Measurements from ENCODE around the gene NPY5R.

NPY5R gene

GRCh38 chr4:163335384-163335783 is 8.3 kb upstream of the NPY5R start:
- H3K9me3 ChIP-seq (replicated peaks; ENCODE audit: insufficient read depth, low read length) = no peaks in the 10 kb centered on the region
- no peak overlapping the region for H3K9ac ChIP-seq (ENCODE audit: low read length)
- no peak overlapping the region for H2AFZ ChIP-seq (ENCODE audit: low read length)
- no peak overlapping the region for H3K27ac ChIP-seq (ENCODE audit: low read length)
- H3K9me2 ChIP-seq (replicated peaks; ENCODE audit: insufficient read depth, low read length) = no peaks in the 10 kb centered on the region
- H4K20me1 ChIP-seq (ENCODE audit: insufficient read depth, low read length) = no peaks in the 10 kb centered on the region
- no peak overlapping the region for H3K4me2 ChIP-seq (ENCODE audit: low read depth, low read length)
- no peaks in the 10 kb centered on the region for H3F3A ChIP-seq (ENCODE audit: insufficient read depth, low read length)
- no peaks in the 10 kb centered on the region for H3K79me2 ChIP-seq (ENCODE audit: low read length)
- TF ChIP-seq EZH2 (optimal IDR thresholded peaks at IDR 0.05; ENCODE audit: low read depth, low read length) = no peak
- TF ChIP-seq EZH2phosphoT487 (IDR thresholded peaks at IDR 0.05; ENCODE audit: low read length) = no peak
- TF ChIP-seq CTCF (IDR thresholded peaks at IDR 0.05; ENCODE audit: low read length) = no peak
- no peak overlapping the region for H3K4me3 ChIP-seq (ENCODE audit: low read length)
- no peaks in the 10 kb centered on the region for H3K4me1 ChIP-seq (ENCODE audit: low read length)
- H3K27me3 ChIP-seq (replicated peaks; ENCODE audit: insufficient read depth, low read length) = peaks cover 4% of the 10 kb centered on the region; the same call in 1 of the 2 replicates
- H3K36me3 ChIP-seq (replicated peaks; ENCODE audit: insufficient read depth, low read length) = no peaks in the 10 kb centered on the region
- no peak for DNase-seq

- H3K4me2 ChIP-seq (ENCODE audit: low read depth, low read length) = no peak overlapping the region
- no peaks in the 10 kb centered on the region for H3K9me2 ChIP-seq (replicated peaks; ENCODE audit: insufficient read depth, low read length)
- H3K9ac ChIP-seq (ENCODE audit: low read length) = no peak overlapping the region
- no peaks in the 10 kb centered on the region for H4K20me1 ChIP-seq (ENCODE audit: insufficient read depth, low read length)
- no peak overlapping the region for H3K27ac ChIP-seq (ENCODE audit: low read length)
- H3K9me3 ChIP-seq (replicated peaks; ENCODE audit: insufficient read depth, low read length) = no peaks in the 10 kb centered on the region
- H3K79me2 ChIP-seq (ENCODE audit: low read length) = no peaks in the 10 kb centered on the region
- H3K4me3 ChIP-seq (ENCODE audit: low read length) = no peak overlapping the region
- no peak for DNase-seq
- no peaks in the 10 kb centered on the region for H3K4me1 ChIP-seq (ENCODE audit: low read length)
- H3F3A ChIP-seq (ENCODE audit: insufficient read depth, low read length) = no peaks in the 10 kb centered on the region
- no peaks in the 10 kb centered on the region for H3K27me3 ChIP-seq (replicated peaks; ENCODE audit: insufficient read depth, low read length)
- no peaks in the 10 kb centered on the region for H3K36me3 ChIP-seq (replicated peaks; ENCODE audit: insufficient read depth, low read length)
- TF ChIP-seq EZH2 (optimal IDR thresholded peaks at IDR 0.05; ENCODE audit: low read depth, low read length) (no peak), EZH2phosphoT487 (IDR thresholded peaks at IDR 0.05; ENCODE audit: low read length) (no peak), CTCF (IDR thresholded peaks at IDR 0.05; ENCODE audit: low read length) (no peak)
- no peak overlapping the region for H2AFZ ChIP-seq (ENCODE audit: low read length)
These were observed 744 bp downstream of the NPY5R start for GRCh38 chr4:163344147-163345125.

- no peak overlapping the region for H3K9ac ChIP-seq (ENCODE audit: low read length)
- no peaks in the 10 kb centered on the region for H3K9me3 ChIP-seq (replicated peaks; ENCODE audit: insufficient read depth, low read length)
- no peaks in the 10 kb centered on the region for H3K9me2 ChIP-seq (replicated peaks; ENCODE audit: insufficient read depth, low read length)
- no peaks in the 10 kb centered on the region for H3K27me3 ChIP-seq (replicated peaks; ENCODE audit: insufficient read depth, low read length)
- no peak overlapping the region for H3K27ac ChIP-seq (ENCODE audit: low read length)
- no peak for DNase-seq
- no peak overlapping the region for H3K4me2 ChIP-seq (ENCODE audit: low read depth, low read length)
- no peaks in the 10 kb centered on the region for H3K4me1 ChIP-seq (ENCODE audit: low read length)
- no peaks in the 10 kb centered on the region for H3F3A ChIP-seq (ENCODE audit: insufficient read depth, low read length)
- H4K20me1 ChIP-seq (ENCODE audit: insufficient read depth, low read length) = no peaks in the 10 kb centered on the region
- TF ChIP-seq EZH2 (optimal IDR thresholded peaks at IDR 0.05; ENCODE audit: low read depth, low read length) (no peak), CTCF (IDR thresholded peaks at IDR 0.05; ENCODE audit: low read length) (no peak), EZH2phosphoT487 (IDR thresholded peaks at IDR 0.05; ENCODE audit: low read length) (no peak)
- no peaks in the 10 kb centered on the region for H3K36me3 ChIP-seq (replicated peaks; ENCODE audit: insufficient read depth, low read length)
- H2AFZ ChIP-seq (ENCODE audit: low read length) = no peak overlapping the region
- no peak overlapping the region for H3K4me3 ChIP-seq (ENCODE audit: low read length)
- H3K79me2 ChIP-seq (ENCODE audit: low read length) = no peaks in the 10 kb centered on the region
These were observed 7.0 kb downstream of the NPY5R start for GRCh38 chr4:163350672-163351071.
